ENCODE measurements around the gene ABCB9. TPM values are rescaled to one million over a fixed set of nuclear protein-coding genes. Genes with fewer than 3 reads are reported as not detected.
"Not testable (repeated sequence)": the region's sequence is repeated elsewhere in the genome, so short reads cannot be mapped to it uniquely, and the experiment has no call there.

Gene ABCB9
- total RNA-seq (2014; rRNA removed; shearing (Covaris generic); ENCODE audit: low replicate concordance): 6.4 and 10.0 TPM in 2 replicates

DNA sequence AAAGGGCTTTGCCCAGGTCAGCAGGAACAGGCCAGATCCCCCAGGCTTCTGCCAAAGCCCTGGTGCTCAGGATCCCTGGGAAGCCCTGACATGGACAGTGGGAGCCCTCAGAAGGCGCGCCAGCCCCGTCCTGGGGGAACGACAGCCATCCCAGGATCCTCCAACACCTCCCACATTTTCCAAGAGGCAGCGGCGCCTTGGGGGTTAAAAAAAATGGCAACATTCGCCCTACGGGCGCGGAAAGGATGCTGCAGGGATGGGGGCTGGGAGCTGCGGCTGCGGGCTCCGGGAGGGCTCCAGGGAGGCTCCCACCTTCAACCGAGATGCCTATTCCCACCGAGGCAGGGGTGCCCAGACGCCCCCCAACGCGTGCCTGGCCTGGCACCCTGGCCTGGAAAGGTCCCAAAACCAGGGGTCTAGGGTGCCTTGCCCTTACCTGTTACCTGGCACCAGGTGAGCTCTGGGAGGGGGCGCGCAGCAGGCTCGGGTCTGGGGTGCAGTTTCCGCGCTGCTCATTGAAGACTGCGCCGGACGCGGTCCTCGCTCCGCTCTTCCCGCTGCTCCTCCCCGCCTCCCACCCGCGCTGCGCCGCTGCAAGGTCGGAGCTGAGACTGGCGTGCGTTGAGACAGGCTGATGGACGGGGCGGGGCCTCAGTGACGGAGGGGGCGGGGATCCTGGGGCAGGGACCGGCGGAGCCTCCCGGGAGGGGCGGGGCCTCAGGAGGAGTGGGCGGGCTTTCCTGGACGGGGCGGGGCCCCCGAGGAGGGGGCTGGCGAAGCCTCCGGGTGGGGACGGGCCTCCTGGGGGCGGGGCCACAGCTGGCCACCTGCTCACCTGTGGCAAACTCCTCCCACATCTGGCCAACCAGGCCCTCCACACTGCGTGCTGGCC is at the start of gene ABCB9:
Gene ABCB9, minus strand, starts transcription at position 613 of the 892 bp plus-strand sequence. CDS start 6,228 bp downstream, outside the sequence.
- Histone ChIP-seq H3K27me3 (no peaks in the 10 kb centered on the region), H3K4me3 (peak within 1 kb of the TSS; percentile 60), H3K9me3 (no peaks in the 10 kb centered on the region), H3K36me3 (no peaks in the 10 kb centered on the region)
- peak; percentile 95 for DNase-seq

DNA sequence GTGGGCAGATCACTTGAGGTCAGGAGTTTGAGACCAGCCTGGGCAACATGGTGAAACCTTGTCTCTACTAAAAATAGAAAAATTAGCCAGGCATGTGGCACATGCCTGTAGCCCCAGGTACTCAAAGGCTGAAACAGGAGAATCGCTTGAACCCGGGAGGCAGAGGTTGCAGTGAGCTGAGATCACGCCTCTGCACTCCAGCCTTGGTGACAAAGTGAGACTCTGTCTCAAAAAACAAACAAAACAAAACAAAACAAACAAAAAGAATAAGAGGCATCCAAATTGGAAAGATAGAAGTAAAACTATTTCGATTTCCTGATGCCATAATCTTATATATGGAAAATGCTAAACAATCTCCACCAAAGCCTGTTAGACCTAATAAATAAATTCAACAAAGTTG is 48.2 kb upstream of the ABCB9 start:
- not testable (repeated sequence) for H3K4me3 ChIP-seq, H3K36me3 ChIP-seq, H3K9me3 ChIP-seq, H3K27me3 ChIP-seq, DNase-seq

DNA sequence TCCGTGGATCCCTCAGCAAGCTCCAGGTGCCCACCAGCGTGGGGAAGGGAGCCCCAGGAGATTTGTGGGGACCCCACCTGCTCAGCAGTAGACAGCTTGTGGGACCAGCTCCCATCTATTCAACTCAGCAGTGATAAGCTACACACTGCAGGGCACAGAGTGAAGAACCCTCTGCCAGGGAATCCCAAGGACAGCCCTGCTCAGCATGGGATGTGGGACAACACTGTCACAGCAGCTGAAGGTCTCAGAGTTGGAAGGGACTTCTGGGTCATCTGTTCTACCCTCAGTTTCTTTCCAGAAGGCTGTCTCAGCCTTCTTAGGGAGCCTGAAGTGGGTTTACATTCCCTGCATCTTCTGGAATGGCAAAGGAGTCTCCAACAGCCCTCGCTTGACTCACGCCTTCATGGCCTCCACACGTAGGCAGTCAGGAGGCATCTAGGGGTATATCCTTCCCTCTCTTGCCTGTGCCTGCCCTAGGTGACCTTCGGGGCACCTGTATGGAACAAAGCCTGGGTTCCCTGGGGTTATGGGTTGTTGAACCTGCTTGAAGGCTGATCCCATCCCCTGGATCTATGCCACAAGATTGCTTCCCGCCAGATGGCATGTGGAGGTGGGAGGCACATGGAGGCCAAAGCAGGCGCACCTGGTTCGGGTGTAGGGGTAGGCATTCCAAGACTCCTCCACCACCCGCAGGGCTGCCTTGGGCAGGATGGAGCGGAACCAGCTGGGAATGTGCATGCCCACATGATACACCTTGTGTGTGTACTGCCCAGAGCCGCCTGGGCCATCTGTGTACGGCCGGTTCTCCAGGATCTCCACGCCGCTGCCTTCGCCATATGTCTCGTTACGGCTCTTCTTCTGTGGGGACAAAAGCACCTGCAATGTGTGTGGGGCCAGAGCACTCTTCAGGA is 47.2 kb upstream of the ABCB9 start:
- H3K4me3 ChIP-seq: no peak overlapping the region
- DNase-seq: no peak
- no peaks in the 10 kb centered on the region for H3K9me3 ChIP-seq
- H3K27me3 ChIP-seq: no peaks in the 10 kb centered on the region
- no peaks in the 10 kb centered on the region for H3K36me3 ChIP-seq

DNA sequence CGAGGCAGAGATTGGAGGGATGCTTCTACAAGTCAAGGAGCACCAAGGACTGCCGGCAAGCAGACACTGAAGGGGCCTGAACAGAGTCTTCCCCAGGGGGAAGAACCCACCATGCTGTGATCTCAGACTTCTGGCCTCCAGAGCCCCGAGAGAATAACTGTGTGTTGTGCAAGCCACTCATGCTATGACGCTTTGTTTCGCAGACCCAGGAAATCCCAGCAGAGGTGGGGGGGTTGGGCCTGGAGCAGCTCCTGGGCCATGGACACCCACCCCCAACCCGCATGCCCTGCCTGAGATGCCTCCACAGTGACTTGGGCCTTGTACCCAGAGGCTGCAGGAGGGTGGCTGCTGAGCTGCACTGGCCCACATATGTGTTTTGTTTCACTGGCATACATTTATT is 45.4 kb upstream of the ABCB9 start:
- no peaks in the 10 kb centered on the region for H3K36me3 ChIP-seq
- H3K9me3 ChIP-seq: no peaks in the 10 kb centered on the region
- H3K27me3 ChIP-seq: no peaks in the 10 kb centered on the region
- no peak for DNase-seq
- no peak overlapping the region for H3K4me3 ChIP-seq

DNA sequence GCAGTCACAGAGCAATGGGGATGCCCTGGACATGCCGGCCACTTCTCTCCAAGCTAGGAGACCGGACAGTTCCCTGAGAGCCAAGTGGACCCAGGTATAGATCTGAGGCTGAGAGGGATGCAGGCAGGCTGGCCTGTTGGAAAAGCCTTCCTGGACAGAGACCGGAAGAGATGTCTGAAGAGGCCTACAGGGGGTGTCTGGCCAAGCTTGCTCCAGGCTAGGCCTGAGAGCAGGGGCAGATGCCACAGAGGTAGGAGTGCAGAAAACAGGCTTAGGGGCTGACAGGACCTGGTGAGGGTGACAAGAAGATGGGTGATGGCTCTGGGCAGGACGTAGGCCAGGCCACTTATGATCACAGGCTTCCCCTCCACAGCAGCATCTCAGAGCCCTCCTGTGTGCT is 44.4 kb upstream of the ABCB9 start:
- H3K9me3 ChIP-seq: no peaks in the 10 kb centered on the region
- no peaks in the 10 kb centered on the region for H3K36me3 ChIP-seq
- no peak overlapping the region for H3K4me3 ChIP-seq
- H3K27me3 ChIP-seq: no peaks in the 10 kb centered on the region
- DNase-seq: no peak

DNA sequence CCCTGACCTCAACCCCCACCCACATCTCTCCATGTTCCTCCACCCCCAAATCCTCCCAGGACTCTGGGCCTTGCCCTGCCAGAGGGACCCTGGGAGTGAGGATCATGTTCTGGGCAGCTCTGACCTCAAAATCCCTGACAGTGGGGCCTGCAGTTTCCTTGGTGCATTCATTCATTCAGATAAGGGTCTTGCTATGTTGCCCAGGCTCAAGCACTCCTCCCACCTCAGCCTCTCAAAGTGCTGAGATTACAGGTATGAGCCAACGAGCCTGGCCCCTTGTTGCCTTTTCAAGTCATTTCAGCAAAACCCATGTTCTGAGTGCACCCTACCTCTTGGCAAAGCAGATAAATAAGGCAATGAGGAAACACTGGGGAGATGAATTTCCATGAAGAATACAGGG is 43.8 kb upstream of the ABCB9 start:
- Histone ChIP-seq H3K9me3 (no peaks in the 10 kb centered on the region), H3K27me3 (no peaks in the 10 kb centered on the region), H3K36me3 (no peaks in the 10 kb centered on the region), H3K4me3 (no peak overlapping the region)
- DNase-seq: no peak

DNA sequence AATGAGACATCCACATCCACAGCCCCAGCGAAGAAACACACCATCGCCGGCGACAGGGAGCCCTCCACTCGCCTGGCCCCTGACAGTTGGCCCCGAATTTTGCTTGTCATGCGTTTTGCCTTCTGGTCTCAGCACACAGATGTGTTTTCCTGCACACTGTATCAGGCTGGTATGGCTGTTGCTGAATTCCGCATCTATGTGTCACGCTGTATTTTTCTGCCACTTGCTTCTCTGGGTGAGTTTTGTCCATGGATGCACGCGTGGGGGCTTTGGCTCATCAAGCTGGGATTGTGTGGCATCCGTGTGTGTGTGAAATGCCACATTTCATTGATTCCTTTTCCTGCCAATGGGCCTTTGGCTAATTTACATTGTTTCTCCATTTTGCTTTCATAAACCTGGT is 40.7 kb upstream of the ABCB9 start:
- DNase-seq: no peak
- no peaks in the 10 kb centered on the region for H3K36me3 ChIP-seq
- H3K4me3 ChIP-seq: no peak overlapping the region
- H3K27me3 ChIP-seq: no peaks in the 10 kb centered on the region
- H3K9me3 ChIP-seq: no peaks in the 10 kb centered on the region

DNA sequence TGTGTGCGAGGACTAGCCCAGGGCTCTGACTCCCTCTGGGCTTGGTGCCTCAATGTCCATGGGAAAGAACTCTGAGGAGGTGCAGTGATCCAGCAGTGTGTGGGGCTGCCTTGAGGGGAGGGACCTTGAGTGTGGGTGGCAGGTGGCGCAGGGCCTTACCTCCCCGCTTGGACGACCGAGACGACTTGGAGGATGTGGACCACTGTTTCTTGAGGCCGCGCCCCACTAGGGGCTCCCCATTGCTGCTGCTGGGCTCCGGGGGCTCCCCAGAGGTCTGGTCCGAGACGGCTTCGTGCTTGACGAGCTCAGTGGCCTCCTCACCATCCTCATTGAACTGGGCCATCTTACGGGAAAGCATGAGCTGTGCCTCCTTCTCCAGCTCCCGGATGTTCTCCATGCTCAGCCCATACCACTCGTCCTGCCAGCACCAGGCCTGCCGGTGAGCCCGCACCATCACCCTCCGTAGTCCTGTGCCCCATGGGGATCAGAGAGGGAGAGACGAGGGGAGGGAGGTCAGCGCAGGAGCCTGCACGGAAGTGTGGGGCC is 38.9 kb upstream of the ABCB9 start:
- Histone ChIP-seq H3K4me3 (no peak overlapping the region), H3K27me3 (no peaks in the 10 kb centered on the region), H3K36me3 (no peaks in the 10 kb centered on the region), H3K9me3 (no peaks in the 10 kb centered on the region)
- no peak for DNase-seq

DNA sequence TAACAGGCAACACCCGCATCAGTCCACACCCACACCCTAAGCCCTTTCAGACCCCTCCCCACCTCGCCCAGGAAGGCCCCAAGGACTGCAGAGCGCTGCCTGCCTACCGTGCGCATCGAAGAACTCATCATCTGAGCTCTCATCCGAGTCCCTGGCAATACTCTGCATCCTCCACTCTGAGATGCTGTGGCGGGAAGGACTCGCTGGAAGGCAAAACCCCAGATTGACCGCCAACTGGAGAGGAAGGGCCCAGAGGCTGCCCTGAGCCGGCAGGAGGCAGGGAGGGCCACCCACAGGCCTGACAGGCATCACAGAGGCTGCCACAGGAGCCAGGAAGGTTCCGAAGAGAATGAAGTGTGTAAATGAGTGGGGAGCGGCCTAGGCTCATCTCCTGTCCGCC is 38.0 kb upstream of the ABCB9 start:
- no peak for DNase-seq
- H3K9me3 ChIP-seq: no peaks in the 10 kb centered on the region
- no peaks in the 10 kb centered on the region for H3K27me3 ChIP-seq
- no peak overlapping the region for H3K4me3 ChIP-seq
- no peaks in the 10 kb centered on the region for H3K36me3 ChIP-seq

DNA sequence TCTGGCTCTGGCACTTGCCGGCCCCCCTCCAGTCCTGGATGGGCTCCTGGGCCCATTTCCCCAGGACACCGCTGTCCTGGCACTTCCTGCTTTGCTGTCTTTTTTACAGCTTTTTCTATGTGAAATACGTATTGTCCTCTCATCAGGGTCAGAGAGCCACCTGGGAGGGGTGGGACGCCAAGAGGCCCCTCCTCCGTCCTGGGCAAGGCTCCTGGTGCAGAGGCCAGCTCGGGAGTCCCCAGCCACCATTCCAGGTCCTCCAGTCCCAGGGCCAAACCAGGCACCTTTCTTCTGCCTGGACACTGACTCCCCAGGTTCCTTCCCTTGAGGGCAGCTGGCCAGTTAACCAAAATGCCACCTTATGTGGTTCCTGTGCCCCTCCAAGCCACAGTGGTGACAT is 37.0 kb upstream of the ABCB9 start:
- Histone ChIP-seq H3K36me3 (no peaks in the 10 kb centered on the region), H3K4me3 (no peak overlapping the region), H3K9me3 (no peaks in the 10 kb centered on the region), H3K27me3 (no peaks in the 10 kb centered on the region)
- DNase-seq: no peak

DNA sequence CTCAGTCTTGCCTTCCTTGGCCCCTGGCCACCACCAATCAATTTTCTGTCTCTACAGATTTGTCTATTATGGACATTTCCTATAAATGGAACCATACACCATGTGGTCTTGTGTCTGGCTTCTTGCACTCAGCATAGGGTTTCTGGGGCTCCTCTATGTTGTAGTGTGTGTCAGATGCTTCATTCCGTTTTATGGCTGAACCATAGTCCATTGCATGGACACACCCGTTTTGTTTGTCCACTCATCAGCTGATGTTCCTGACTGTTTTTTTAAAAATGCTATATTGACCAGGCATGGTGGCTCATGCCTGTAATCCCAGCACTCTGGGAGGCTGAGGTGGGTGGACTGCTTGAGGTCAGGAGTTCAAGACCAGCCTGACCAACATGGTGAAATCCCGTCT is 35.2 kb upstream of the ABCB9 start:
- Histone ChIP-seq H3K27me3 (no peaks in the 10 kb centered on the region), H3K9me3 (no peaks in the 10 kb centered on the region), H3K36me3 (no peaks in the 10 kb centered on the region), H3K4me3 (no peak overlapping the region)
- DNase-seq: no peak

DNA sequence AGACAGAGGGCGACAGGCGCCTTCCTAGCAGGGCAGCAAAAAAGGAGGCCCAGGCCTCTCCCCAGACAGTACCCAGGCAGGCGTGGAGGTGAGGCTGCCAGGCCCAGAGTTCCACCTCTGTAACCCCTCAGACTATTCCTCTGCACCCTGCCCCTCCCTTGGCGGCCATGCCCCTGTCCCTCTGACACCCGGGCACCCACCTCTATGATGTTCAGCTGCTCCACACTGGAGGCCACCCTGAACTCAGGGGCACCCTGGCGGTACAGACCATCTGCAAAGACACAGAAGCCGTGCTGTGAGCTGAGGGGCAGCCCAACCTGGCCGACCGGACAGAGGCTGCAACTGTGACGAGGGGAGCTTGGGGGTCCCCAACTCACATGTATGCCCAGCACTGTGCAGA is 34.3 kb upstream of the ABCB9 start:
- H3K4me3 ChIP-seq: no peak overlapping the region
- no peaks in the 10 kb centered on the region for H3K9me3 ChIP-seq
- DNase-seq: no peak
- no peaks in the 10 kb centered on the region for H3K27me3 ChIP-seq
- H3K36me3 ChIP-seq: no peaks in the 10 kb centered on the region

DNA sequence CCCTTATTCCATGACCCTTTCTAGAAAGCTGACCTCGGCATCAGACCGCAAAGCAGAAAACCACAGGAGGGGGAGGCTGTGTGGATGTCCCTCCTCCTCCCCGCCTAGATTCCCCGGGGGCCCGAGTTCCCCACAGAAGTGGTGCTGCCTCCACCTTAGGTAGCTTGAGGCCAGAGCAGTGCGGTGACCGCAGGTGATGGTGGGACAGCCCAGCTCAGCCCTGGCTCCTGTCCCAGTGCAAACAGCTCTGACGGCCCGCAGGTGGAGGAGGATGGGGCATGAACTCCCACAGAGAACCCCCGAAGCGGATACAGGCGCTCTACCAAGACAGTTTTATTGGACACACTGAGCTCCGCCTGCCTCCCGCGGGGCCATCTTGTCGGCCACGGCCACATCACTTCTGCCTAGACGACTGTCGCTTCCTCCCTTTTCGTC is 33.7 kb upstream of the ABCB9 start:
- Histone ChIP-seq H3K9me3 (no peaks in the 10 kb centered on the region), H3K36me3 (no peaks in the 10 kb centered on the region), H3K4me3 (no peak overlapping the region), H3K27me3 (no peaks in the 10 kb centered on the region)
- DNase-seq: no peak

DNA sequence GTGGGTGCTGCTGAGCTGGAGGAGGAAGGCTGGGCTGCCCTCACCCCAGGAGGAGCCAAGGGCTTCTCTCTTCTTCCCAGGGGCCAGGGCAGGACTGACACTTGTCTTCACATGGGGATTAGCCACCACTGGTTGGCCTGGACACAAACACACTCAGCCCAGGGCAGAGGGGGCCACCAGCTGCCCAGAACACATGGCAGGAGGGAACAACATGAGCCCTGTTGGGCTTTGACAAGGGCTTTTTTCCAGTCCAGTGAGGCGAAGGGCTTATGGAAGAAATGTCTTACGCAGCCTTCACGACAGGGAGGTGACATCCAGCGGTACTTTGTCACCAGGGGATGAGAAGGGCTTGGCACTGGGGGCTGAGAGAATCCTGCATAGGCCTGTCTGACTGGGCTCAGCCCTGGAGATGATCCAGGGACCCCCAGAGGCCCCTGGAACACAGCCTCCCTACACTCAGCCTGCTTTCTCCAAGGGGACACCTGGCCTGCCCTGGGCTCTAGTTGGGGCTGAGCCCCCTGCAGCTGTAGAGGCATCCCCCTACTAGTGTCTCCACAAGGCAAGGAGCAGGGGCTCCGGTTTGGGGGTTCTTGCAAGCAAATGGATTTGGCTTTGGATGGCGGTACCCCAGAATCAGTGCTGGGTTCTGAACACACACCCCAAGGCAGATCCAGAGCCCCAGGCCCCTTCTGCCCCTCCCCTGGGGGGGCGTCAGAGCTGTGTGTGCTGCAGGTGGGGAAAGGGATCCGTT is 33.1 kb upstream of the ABCB9 start:
- H3K36me3 ChIP-seq: no peaks in the 10 kb centered on the region
- DNase-seq: no peak
- no peaks in the 10 kb centered on the region for H3K9me3 ChIP-seq
- no peak overlapping the region for H3K4me3 ChIP-seq
- no peaks in the 10 kb centered on the region for H3K27me3 ChIP-seq

DNA sequence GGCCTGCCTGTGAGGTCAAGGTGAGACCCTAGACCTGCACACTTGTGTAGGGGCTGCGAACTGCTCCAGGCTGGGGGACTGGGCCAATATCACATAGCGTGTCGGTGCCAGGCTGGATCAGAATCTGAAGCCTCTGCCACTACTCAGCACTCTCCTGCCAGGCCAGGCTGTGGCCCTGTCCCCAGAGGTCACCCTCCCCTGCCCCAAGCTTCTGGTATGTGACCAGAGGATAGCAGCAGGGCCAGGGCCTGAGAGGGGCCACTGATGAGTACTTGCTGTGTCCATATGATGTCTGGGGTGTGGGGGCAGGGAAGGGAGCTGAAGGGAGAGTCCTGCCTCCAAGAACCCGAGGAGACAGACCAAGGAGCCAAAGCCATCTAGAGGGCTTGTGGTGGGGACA is 32.1 kb upstream of the ABCB9 start:
- Histone ChIP-seq H3K27me3 (no peaks in the 10 kb centered on the region), H3K36me3 (no peaks in the 10 kb centered on the region), H3K4me3 (no peak overlapping the region), H3K9me3 (no peaks in the 10 kb centered on the region)
- DNase-seq: no peak

DNA sequence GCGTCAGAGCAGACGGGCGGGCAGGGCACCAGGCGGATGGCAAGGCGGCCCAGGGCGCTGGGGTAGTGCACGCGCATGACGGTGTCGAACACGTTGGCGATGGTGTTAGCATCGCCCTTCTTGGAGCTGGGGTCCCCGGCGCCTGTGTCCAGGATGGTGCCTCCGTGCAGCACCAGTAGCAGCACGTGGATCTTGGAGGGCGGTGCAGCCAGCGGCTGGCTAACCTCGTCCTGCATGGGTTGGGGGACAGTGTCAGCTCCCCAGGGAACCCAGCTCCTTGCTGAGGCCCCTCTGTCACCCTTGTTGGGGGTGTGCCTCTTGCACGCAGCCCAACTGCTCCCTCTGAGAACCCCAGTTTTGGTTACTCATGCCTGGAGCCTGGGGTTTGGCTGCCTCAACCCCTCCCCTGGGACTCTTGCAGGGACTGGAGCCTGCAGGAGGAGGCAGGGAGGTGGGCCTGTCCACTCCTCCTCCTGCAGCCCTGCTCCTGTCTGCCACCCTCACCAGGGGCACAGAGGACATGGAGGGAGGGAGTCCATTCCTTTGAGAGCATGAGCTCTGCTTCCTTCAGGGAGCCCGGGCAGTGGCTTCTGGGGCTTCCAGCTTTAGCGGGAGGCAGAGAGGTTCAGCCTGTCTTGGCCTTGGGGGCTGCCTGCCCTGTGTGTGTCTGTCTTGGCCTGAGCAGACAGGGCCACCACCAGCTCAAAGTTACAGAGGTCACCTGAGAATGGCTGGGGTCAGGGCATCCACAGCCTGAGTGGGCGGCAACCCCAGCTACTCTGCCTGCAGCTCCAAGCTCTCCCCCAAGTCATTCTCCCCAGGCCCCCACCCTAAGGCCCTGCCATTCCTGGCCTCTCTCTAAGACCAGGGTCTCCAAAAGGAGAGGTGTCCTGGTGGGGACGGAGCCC is 31.3 kb upstream of the ABCB9 start:
- no peaks in the 10 kb centered on the region for H3K27me3 ChIP-seq
- H3K4me3 ChIP-seq: no peak overlapping the region
- H3K36me3 ChIP-seq: no peaks in the 10 kb centered on the region
- H3K9me3 ChIP-seq: no peaks in the 10 kb centered on the region
- DNase-seq: no peak
